HL-60 (cell line): ENCODE data around the gene ACTN4.

Experiments
- DNase-seq, 2 experiments: peaks; one replicate each; pipeline ENCODE4 v3.0.0-alpha.2; 2010 to 2020; ENCODE audit warnings: low read depth in 1 of 2, low spot score in 1 of 2
- H3K27ac ChIP-seq: fragments of 250-450 bp; sonication (Bioruptor Pico); replicated peaks from 2 replicates; pipeline ENCODE4 v1.5.1; 2020; ENCODE audit warnings: mild to moderate bottlenecking, moderate library complexity
- H3K27me3 ChIP-seq: fragments of 250-450 bp; sonication (Bioruptor Pico); 2 replicates; pipeline ENCODE4 v1.5.1; 2021; ENCODE audit warnings: mild to moderate bottlenecking, moderate library complexity; ENCODE audit not compliant: insufficient read depth, poor library complexity, severe bottlenecking
- H3K4me3 ChIP-seq: replicated peaks from 2 replicates; pipeline ENCODE4 v1.5.1; 2011; ENCODE audit warnings: mild to moderate bottlenecking, control low read depth, low read length; ENCODE audit not compliant: insufficient read depth
- CTCF ChIP-seq: IDR thresholded peaks from one replicate; pipeline ENCODE4 v1.5.1; 2011; ENCODE audit warnings: low read length, control low read depth, inconsistent platforms; ENCODE audit not compliant: insufficient read depth
- GABPA ChIP-seq: IDR thresholded peaks from 2 replicates; pipeline ENCODE4 v1.6.1; 2012; ENCODE audit warnings: low read depth
- POLR2AphosphoS5 ChIP-seq: IDR thresholded peaks from 2 replicates; pipeline ENCODE4 v1.6.1; 2012; ENCODE audit warnings: low read depth
- REST ChIP-seq: IDR thresholded peaks from 2 replicates; pipeline ENCODE4 v1.6.1; 2012; ENCODE audit warnings: low read depth; ENCODE audit not compliant: insufficient replicate concordance
- SPI1 ChIP-seq: IDR thresholded peaks from 2 replicates; pipeline ENCODE4 v1.6.1; 2012; ENCODE audit warnings: low read depth, mild to moderate bottlenecking, borderline replicate concordance

The ACTN4 gene

GRCh38 chr19:38722947-38723605 is 75.6 kb downstream of the ACTN4 start:
- Histone ChIP-seq H3K27me3 (no peaks in the 10 kb centered on the region), H3K4me3 (no peak overlapping the region), H3K27ac (no peak overlapping the region)
- no peak for DNase-seq
- TF ChIP-seq POLR2AphosphoS5 (no peak), CTCF (no peak), SPI1 (no peak), GABPA (no peak)

- TF ChIP-seq REST (no peak), SPI1 (no peak), POLR2AphosphoS5 (no peak), CTCF (no peak), GABPA (no peak)
These were observed 76.1 kb downstream of the ACTN4 start for GRCh38 chr19:38723606-38723965.

GRCh38 chr19:38723990-38724854 is 76.8 kb downstream of the ACTN4 start:
- Histone ChIP-seq H3K27me3 (no peaks in the 10 kb centered on the region), H3K27ac (no peak overlapping the region), H3K4me3 (no peak overlapping the region)
- no peak for DNase-seq
- TF ChIP-seq CTCF (no peak), SPI1 (no peak), POLR2AphosphoS5 (no peak), GABPA (no peak), REST (no peak)

More at GRCh38 chr19:38723606-38723965, 76.1 kb downstream of the ACTN4 start:
- Histone ChIP-seq H3K27me3 (no peaks in the 10 kb centered on the region), H3K27ac (no peak overlapping the region), H3K4me3 (no peak overlapping the region)
- no peak for DNase-seq
